ENCODE measurements around the gene FCRL4.

FCRL4 gene

GRCh38 chr1:157624471-157624870, 26.6 kb upstream of the FCRL4 start:
- no peak for DNase-seq (ENCODE audit: low read depth, low spot score)
- TF ChIP-seq CTCF (IDR thresholded peaks at IDR 0.05; ENCODE audit: low read depth, low read length): no peak
- no peak overlapping the region for H3K4me3 ChIP-seq (ENCODE audit: low read depth, low read length)
- in situ Hi-C loops (cut with HindIII; ENCODE audit: low sequenced_read_pairs): no loop called here

GRCh38 chr1:157622471-157622870, 24.6 kb upstream of the FCRL4 start:
- no peak overlapping the region for H3K4me3 ChIP-seq (ENCODE audit: low read depth, low read length)
- TF ChIP-seq CTCF (IDR thresholded peaks at IDR 0.05; ENCODE audit: low read depth, low read length): no peak
- in situ Hi-C loops (cut with HindIII; ENCODE audit: low sequenced_read_pairs): no loop called here
- DNase-seq (ENCODE audit: low read depth, low spot score): no peak

- no peak overlapping the region for H3K4me3 ChIP-seq (ENCODE audit: low read depth, low read length)
- in situ Hi-C loops (cut with HindIII; ENCODE audit: low sequenced_read_pairs): no loop called here
- no peak for DNase-seq (ENCODE audit: low read depth, low spot score)
- no peak for TF ChIP-seq CTCF (IDR thresholded peaks at IDR 0.05; ENCODE audit: low read depth, low read length)
Measured at GRCh38 chr1:157618190-157618589, 20.3 kb upstream of the FCRL4 start.

- H3K4me3 ChIP-seq (ENCODE audit: low read depth, low read length): no peak overlapping the region
- DNase-seq (ENCODE audit: low read depth, low spot score): no peak
- TF ChIP-seq CTCF (IDR thresholded peaks at IDR 0.05; ENCODE audit: low read depth, low read length): no peak
- in situ Hi-C loops (cut with HindIII; ENCODE audit: low sequenced_read_pairs): no loop called here
Measured at GRCh38 chr1:157600236-157600635, 2.4 kb upstream of the FCRL4 start.

- H3K4me3 ChIP-seq (ENCODE audit: low read depth, low read length): no peak overlapping the region
- no peak for TF ChIP-seq CTCF (IDR thresholded peaks at IDR 0.05; ENCODE audit: low read depth, low read length)
- in situ Hi-C loops (cut with HindIII; ENCODE audit: low sequenced_read_pairs): no loop called here
- DNase-seq (ENCODE audit: low read depth, low spot score): no peak
Measured at GRCh38 chr1:157596384-157596783, 1.5 kb downstream of the FCRL4 start.

GRCh38 chr1:157595356-157595755, 2.5 kb downstream of the FCRL4 start:
- in situ Hi-C loops (cut with HindIII; ENCODE audit: low sequenced_read_pairs): no loop called here
- DNase-seq (ENCODE audit: low read depth, low spot score): no peak
- no peak for TF ChIP-seq CTCF (IDR thresholded peaks at IDR 0.05; ENCODE audit: low read depth, low read length)

GRCh38 chr1:157585984-157586383, 11.9 kb downstream of the FCRL4 start:
- no peak for DNase-seq (ENCODE audit: low read depth, low spot score)
- in situ Hi-C loops (cut with HindIII; ENCODE audit: low sequenced_read_pairs): no loop called here
- TF ChIP-seq CTCF (IDR thresholded peaks at IDR 0.05; ENCODE audit: low read depth, low read length): no peak
- H3K4me3 ChIP-seq (ENCODE audit: low read depth, low read length): no peak overlapping the region

More at GRCh38 chr1:157595356-157595755, 2.5 kb downstream of the FCRL4 start:
- H3K4me3 ChIP-seq (ENCODE audit: low read depth, low read length): no peak overlapping the region

Data from astrocyte of the spinal cord (primary cell).